ENCODE measurements around the gene MAP2K2. TPM values are rescaled to one million over a fixed set of nuclear protein-coding genes. Genes with fewer than 3 reads are reported as not detected.

The MAP2K2 gene
- total RNA-seq, 4 donors from 2014 or later = 47.4 to 65.2 (median 61.4) TPM

DNA sequence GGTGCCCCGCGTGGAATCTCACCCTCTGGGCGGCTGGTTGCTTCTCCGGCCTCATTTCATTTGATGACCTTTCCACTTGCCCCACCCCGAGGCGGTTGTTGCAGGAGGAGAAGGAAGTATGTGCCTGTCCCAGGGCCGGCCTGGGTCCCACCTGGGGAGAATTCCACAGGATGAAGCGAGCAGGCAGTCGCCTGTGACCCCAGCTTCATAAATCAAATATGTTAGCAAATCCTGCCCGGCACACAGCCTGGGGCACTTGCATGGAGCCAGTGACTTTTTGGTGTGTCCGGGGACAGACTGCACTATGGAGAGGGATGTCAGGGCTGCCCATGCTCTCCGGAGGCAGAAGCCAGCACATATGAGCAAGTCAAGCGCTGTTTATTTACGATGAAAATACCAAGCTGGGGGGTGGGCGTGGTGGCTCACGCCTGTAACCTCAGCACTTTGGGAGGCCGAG lies 37.5 kb downstream of the MAP2K2 start:
- DNase-seq (ENCODE audit: low spot score) = no peak
- TF ChIP-seq, protein P1, sequence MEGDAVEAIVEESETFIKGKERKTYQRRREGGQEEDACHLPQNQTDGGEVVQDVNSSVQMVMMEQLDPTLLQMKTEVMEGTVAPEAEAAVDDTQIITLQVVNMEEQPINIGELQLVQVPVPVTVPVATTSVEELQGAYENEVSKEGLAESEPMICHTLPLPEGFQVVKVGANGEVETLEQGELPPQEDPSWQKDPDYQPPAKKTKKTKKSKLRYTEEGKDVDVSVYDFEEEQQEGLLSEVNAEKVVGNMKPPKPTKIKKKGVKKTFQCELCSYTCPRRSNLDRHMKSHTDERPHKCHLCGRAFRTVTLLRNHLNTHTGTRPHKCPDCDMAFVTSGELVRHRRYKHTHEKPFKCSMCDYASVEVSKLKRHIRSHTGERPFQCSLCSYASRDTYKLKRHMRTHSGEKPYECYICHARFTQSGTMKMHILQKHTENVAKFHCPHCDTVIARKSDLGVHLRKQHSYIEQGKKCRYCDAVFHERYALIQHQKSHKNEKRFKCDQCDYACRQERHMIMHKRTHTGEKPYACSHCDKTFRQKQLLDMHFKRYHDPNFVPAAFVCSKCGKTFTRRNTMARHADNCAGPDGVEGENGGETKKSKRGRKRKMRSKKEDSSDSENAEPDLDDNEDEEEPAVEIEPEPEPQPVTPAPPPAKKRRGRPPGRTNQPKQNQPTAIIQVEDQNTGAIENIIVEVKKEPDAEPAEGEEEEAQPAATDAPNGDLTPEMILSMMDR (IDR thresholded peaks at IDR 0.05) = no peak
- no peak for ATAC-seq (ENCODE audit: low FRiP score)

DNA sequence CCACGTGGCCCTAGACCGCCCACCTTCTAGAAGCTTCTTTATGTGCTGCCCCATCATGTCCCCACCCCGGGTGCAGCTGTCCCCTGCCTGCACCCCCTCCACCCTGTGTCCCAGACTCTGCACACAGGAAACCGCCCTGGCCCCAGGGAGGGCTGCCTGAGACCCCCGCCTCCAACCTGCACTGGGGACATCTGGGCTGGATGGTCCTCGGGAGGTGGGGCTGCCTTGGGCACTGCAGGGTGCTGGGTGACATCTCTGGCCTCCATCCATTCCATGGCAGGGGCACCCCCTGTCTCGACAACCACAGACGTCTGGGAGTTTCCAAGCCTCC lies 39.4 kb downstream of the MAP2K2 start:
- TF ChIP-seq, protein P1 (IDR thresholded peaks at IDR 0.05) = no peak
- DNase-seq (ENCODE audit: low spot score) (no peak), ATAC-seq (ENCODE audit: low FRiP score) (no peak)

- TF ChIP-seq, protein P1 (IDR thresholded peaks at IDR 0.05) = no peak
- no peak for DNase-seq (ENCODE audit: low spot score)
- ATAC-seq (ENCODE audit: low FRiP score) = no peak
These were observed 40.0 kb downstream of the MAP2K2 start for GRCh38 chr19:4083677-4084546.

DNA sequence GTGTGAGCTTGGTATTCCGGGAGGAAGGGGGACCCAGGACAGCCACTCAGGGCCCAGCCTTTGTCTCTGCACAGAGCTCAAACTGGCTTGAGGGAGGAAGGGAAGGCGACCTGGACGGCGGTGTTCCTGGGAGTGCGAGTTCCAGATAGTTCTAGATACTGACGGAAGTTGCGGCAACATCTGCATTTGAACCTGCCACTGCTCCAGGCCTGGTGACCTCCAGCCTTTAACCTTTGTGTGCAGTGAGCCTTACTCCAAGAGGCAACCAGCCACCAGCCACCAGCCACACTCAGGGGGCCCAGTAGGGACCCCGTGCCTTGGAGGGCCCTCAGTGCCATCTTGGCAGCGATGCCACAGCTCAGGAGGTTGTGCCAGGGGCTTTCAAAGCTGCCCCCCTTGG lies 41.8 kb downstream of the MAP2K2 start:
- ATAC-seq (ENCODE audit: low FRiP score) = no peak
- TF ChIP-seq, protein P1 (IDR thresholded peaks at IDR 0.05) = no peak
- no peak for DNase-seq (ENCODE audit: low spot score)

- ATAC-seq (ENCODE audit: low FRiP score) (no peak), DNase-seq (ENCODE audit: low spot score) (no peak)
- TF ChIP-seq, protein P1 (IDR thresholded peaks at IDR 0.05) = no peak
These were observed 42.3 kb downstream of the MAP2K2 start for GRCh38 chr19:4081441-4082129.

GRCh38 chr19:4080473-4080872 lies 43.4 kb downstream of the MAP2K2 start:
- DNase-seq (ENCODE audit: low spot score) (no peak), ATAC-seq (ENCODE audit: low FRiP score) (no peak)
- TF ChIP-seq, protein P1 (IDR thresholded peaks at IDR 0.05) = no peak

Measured in omental fat pad (tissue), 4 donors.